ENCODE measurements around the gene COL20A1. TPM values are rescaled to one million over a fixed set of nuclear protein-coding genes. Genes with fewer than 3 reads are reported as not detected.

The COL20A1 gene
- total RNA-seq, 1 donor from 2014 or later: not detected

- ChIA-PET CTCF (no interaction called here), POLR2A (no interaction called here)
- ATAC-seq (ENCODE audit: low read depth): no peak
- H3K4me3 Mint-ChIP-seq: no peak overlapping the region
- intact Hi-C loops (cut with micrococcal nuclease): no loop called here
- H3K27me3 Mint-ChIP-seq: peaks cover 18% of the 10 kb centered on the region
- H3K9me3 Mint-ChIP-seq: no peaks in the 10 kb centered on the region
- peaks cover 4% of the 10 kb centered on the region for H3K4me1 Mint-ChIP-seq
- no peaks in the 10 kb centered on the region for H3K36me3 Mint-ChIP-seq (ENCODE audit: low read depth)
- no peak for TF ChIP-seq CTCF (IDR thresholded peaks at IDR 0.05)
- H3K27ac Mint-ChIP-seq: no peak overlapping the region
- no peak for DNase-seq
These were observed 68.8 kb downstream of the COL20A1 start for GRCh38 chr20:63361519-63362435.

- ChIA-PET CTCF (no interaction called here), POLR2A (no interaction called here)
- H3K27ac Mint-ChIP-seq: no peak overlapping the region
These were observed 69.5 kb downstream of the COL20A1 start for GRCh38 chr20:63362436-63363009.

GRCh38 chr20:63363013-63363957 is 70.3 kb downstream of the COL20A1 start:
- no peaks in the 10 kb centered on the region for H3K36me3 Mint-ChIP-seq (ENCODE audit: low read depth)
- intact Hi-C loops (cut with micrococcal nuclease): no loop called here
- ATAC-seq (ENCODE audit: low read depth): no peak
- H3K9me3 Mint-ChIP-seq: no peaks in the 10 kb centered on the region
- CTCF ChIA-PET: no interaction called here
- POLR2A ChIA-PET: no interaction called here
- no peak for DNase-seq
- H3K27me3 Mint-ChIP-seq: peaks cover 20% of the 10 kb centered on the region
- no peak overlapping the region for H3K4me3 Mint-ChIP-seq
- H3K4me1 Mint-ChIP-seq: peaks cover 4% of the 10 kb centered on the region
- TF ChIP-seq CTCF (IDR thresholded peaks at IDR 0.05): no peak
- no peak overlapping the region for H3K27ac Mint-ChIP-seq

More at GRCh38 chr20:63362436-63363009, 69.5 kb downstream of the COL20A1 start:
- no peaks in the 10 kb centered on the region for H3K9me3 Mint-ChIP-seq
- H3K36me3 Mint-ChIP-seq (ENCODE audit: low read depth): no peaks in the 10 kb centered on the region
- DNase-seq (no peak), ATAC-seq (ENCODE audit: low read depth) (no peak)
- intact Hi-C loops (cut with micrococcal nuclease): no loop called here
- TF ChIP-seq CTCF (IDR thresholded peaks at IDR 0.05): no peak
- H3K27me3 Mint-ChIP-seq: peaks cover 20% of the 10 kb centered on the region
- H3K4me3 Mint-ChIP-seq: no peak overlapping the region
- peaks cover 4% of the 10 kb centered on the region for H3K4me1 Mint-ChIP-seq

GRCh38 chr20:63363981-63364561 is 71.1 kb downstream of the COL20A1 start:
- Mint-ChIP-seq H3K9me3 (no peaks in the 10 kb centered on the region), H3K27me3 (peaks cover 20% of the 10 kb centered on the region), H3K4me3 (no peak overlapping the region), H3K4me1 (peaks cover 4% of the 10 kb centered on the region), H3K36me3 (ENCODE audit: low read depth) (no peaks in the 10 kb centered on the region), H3K27ac (no peak overlapping the region)
- DNase-seq (no peak), ATAC-seq (ENCODE audit: low read depth) (no peak)
- intact Hi-C loops (cut with micrococcal nuclease): no loop called here
- CTCF ChIA-PET: no interaction called here
- POLR2A ChIA-PET: no interaction called here
- no peak for TF ChIP-seq CTCF (IDR thresholded peaks at IDR 0.05)
